Mammary epithelial cell (primary cell): ENCODE results near the gene KIF26B.

Experiments
- EZH2 ChIP-seq: IDR thresholded peaks from 2 replicates; pipeline ENCODE4 v1.6.1; 2012; ENCODE audit warnings: low read length, inconsistent platforms, borderline replicate concordance
- TF ChIP-seq, protein P1 (sequence below), 2 donors: IDR thresholded peaks in 1 of 2; conservative IDR thresholded peaks in 1 of 2; 2 replicates each; pipeline ENCODE4 v1.5.1; 2011 to 2012; ENCODE audit warnings: inconsistent platforms in 2 of 2, low read length in 2 of 2, mild to moderate bottlenecking in 2 of 2, control low read depth in 1 of 2, low read depth in 1 of 2; ENCODE audit not compliant: insufficient read depth in 1 of 2; ENCODE audit errors: extremely low read depth in 1 of 2

GRCh38 chr1:245290836-245291235 is 136.1 kb downstream of the KIF26B start:
- TF ChIP-seq EZH2: no peak
- TF ChIP-seq, protein P1, sequence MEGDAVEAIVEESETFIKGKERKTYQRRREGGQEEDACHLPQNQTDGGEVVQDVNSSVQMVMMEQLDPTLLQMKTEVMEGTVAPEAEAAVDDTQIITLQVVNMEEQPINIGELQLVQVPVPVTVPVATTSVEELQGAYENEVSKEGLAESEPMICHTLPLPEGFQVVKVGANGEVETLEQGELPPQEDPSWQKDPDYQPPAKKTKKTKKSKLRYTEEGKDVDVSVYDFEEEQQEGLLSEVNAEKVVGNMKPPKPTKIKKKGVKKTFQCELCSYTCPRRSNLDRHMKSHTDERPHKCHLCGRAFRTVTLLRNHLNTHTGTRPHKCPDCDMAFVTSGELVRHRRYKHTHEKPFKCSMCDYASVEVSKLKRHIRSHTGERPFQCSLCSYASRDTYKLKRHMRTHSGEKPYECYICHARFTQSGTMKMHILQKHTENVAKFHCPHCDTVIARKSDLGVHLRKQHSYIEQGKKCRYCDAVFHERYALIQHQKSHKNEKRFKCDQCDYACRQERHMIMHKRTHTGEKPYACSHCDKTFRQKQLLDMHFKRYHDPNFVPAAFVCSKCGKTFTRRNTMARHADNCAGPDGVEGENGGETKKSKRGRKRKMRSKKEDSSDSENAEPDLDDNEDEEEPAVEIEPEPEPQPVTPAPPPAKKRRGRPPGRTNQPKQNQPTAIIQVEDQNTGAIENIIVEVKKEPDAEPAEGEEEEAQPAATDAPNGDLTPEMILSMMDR (conservative IDR thresholded peaks at IDR 0.05 in 1 of 2, IDR thresholded peaks at IDR 0.05 in 1 of 2; ENCODE audit: extremely low read depth in 1 of 2, insufficient read depth in 1 of 2, low read depth in 1 of 2, low read length in 2 of 2): no peak
